Tibial nerve (tissue), 4 donors: ENCODE results near the gene RGS3. TPM values are rescaled to one million over a fixed set of nuclear protein-coding genes. Genes with fewer than 3 reads are reported as not detected.

Source experiments
- DNase-seq, 2 donors: peaks; one replicate each; pipeline ENCODE4 v3.0.0-alpha.2; 2019; ENCODE audit warnings: low spot score in 2 of 2
- H3K27ac ChIP-seq, 4 donors: fragments of 200-600 bp; sonication (generic) in 3 of 4; one replicate each; pipeline ENCODE4 v1.5.1; 2017 to 2019; ENCODE audit warnings: mild to moderate bottlenecking in 1 of 4
- H3K27me3 ChIP-seq, 2 donors: fragments of 200-600 bp; sonication (generic) in 1 of 2; one replicate each; pipeline versions ENCODE4 v1.5.1 to v1.6.0; 2017 to 2019
- H3K36me3 ChIP-seq, 3 donors: fragments of 200-600 bp; sonication (generic); one replicate each; pipeline ENCODE4 v1.5.1; 2018 to 2019
- H3K4me1 ChIP-seq, 4 donors: fragments of 200-600 bp; sonication (generic) in 3 of 4; one replicate each; pipeline ENCODE4 v1.5.1; 2017 to 2019
- H3K4me3 ChIP-seq, 4 donors: fragments of 200-600 bp; sonication (generic) in 3 of 4; one replicate each; pipeline ENCODE4 v1.5.1; 2017 to 2019; ENCODE audit warnings: mild to moderate bottlenecking in 1 of 4, moderate library complexity in 1 of 4
- H3K9me3 ChIP-seq, 4 donors: fragments of 200-600 bp; sonication (generic) in 3 of 4; one replicate each; pipeline ENCODE4 v1.5.1; 2017 to 2019
- CTCF ChIP-seq, 5 experiments: fragments of 200-600 bp in 3 of 5; fragments of 450-650 bp in 2 of 5; sonication (generic) in 3 of 5; IDR thresholded peaks; one replicate each; pipeline ENCODE4 v1.5.1; 2016 to 2019; ENCODE audit warnings: antibody characterized with exemption in 5 of 5, mild to moderate bottlenecking in 3 of 5, moderate library complexity in 2 of 5
- EP300 ChIP-seq, 2 donors: sonication (generic); formaldehyde crosslinking; IDR thresholded peaks; one replicate each; pipeline ENCODE4 v1.6.1; 2017; ENCODE audit warnings: antibody characterized with exemption in 2 of 2, mild to moderate bottlenecking in 1 of 2
- POLR2A ChIP-seq, 2 donors: fragments of 450-650 bp; IDR thresholded peaks; one replicate each; pipeline ENCODE4 v1.6.1; 2017; ENCODE audit warnings: antibody characterized with exemption in 2 of 2, mild to moderate bottlenecking in 2 of 2, moderate library complexity in 2 of 2
- WGBS, 2 donors: methylation state at CpG; one replicate each; pipeline ENCODE4 v1.1.5; 2018; 5-methylcytosine and 5-hydroxymethylcytosine counted together
- total RNA-seq, 4 donors: library from RNA; depleted of rRNA; stranded (reverse); fragments of >200 nt; gene quantifications; one replicate each; pipeline ENCODE4 v1.1.0, GENCODE V29; 2016

The RGS3 gene
- total RNA-seq, 4 donors from 2014 or later: 18.0 to 45.9 (median 35.2) TPM

- Histone ChIP-seq H3K27ac (no peak overlapping the region), H3K36me3 (no peaks in the 10 kb centered on the region), H3K9me3 (no peaks in the 10 kb centered on the region), H3K4me3 (no peak overlapping the region), H3K27me3 (no peaks in the 10 kb centered on the region), H3K4me1 (peaks cover 0 to 37% (median 32%) of the 10 kb centered on the region in 4 donors)
- DNase-seq: no peak
- WGBS, 2 donors: 67 to 100% methylated on average over 1 of the region's 1 CpG
- no peak for TF ChIP-seq CTCF (IDR thresholded peaks at IDR 0.05)
- TF ChIP-seq EP300 (IDR thresholded peaks at IDR 0.05): no peak
- no peak for TF ChIP-seq POLR2A (IDR thresholded peaks at IDR 0.05)
These were observed 58.9 kb downstream of the RGS3 start for GRCh38 chr9:113522419-113522818.

- Histone ChIP-seq H3K27me3 (no peaks in the 10 kb centered on the region), H3K27ac (peak overlapping the region in 2 of 4 donors; percentile 5 to 65), H3K4me3 (no peak overlapping the region), H3K4me1 (peaks cover 0 to 37% (median 32%) of the 10 kb centered on the region in 4 donors), H3K36me3 (no peaks in the 10 kb centered on the region), H3K9me3 (no peaks in the 10 kb centered on the region)
- DNase-seq: no peak
- 83 to 98% methylated on average over 7 of the region's 8 CpGs for WGBS, 2 donors
- TF ChIP-seq CTCF (IDR thresholded peaks at IDR 0.05) (no peak), EP300 (IDR thresholded peaks at IDR 0.05) (no peak), POLR2A (IDR thresholded peaks at IDR 0.05) (no peak)
These were observed 59.3 kb downstream of the RGS3 start for GRCh38 chr9:113522858-113523257.

- peak overlapping the region in 3 of 4 donors; percentile 5 to 65 (median 50) for H3K27ac ChIP-seq
- TF ChIP-seq CTCF (IDR thresholded peaks at IDR 0.05) (no peak), POLR2A (IDR thresholded peaks at IDR 0.05) (no peak), EP300 (IDR thresholded peaks at IDR 0.05) (no peak)
- H3K9me3 ChIP-seq: no peaks in the 10 kb centered on the region
- H3K4me3 ChIP-seq: peak overlapping the region in 1 of 4 donors; percentile 17
- DNase-seq: no peak
- peaks cover 0 to 37% (median 32%) of the 10 kb centered on the region in 4 donors for H3K4me1 ChIP-seq
- no peaks in the 10 kb centered on the region for H3K36me3 ChIP-seq
- WGBS, 2 donors: 37 to 44% methylated on average over 19 of the region's 19 CpGs
- no peaks in the 10 kb centered on the region for H3K27me3 ChIP-seq
These were observed 60.1 kb downstream of the RGS3 start for GRCh38 chr9:113523421-113524141.

GRCh38 chr9:113524468-113524867, 60.9 kb downstream of the RGS3 start:
- no peaks in the 10 kb centered on the region for H3K27me3 ChIP-seq
- H3K9me3 ChIP-seq: no peaks in the 10 kb centered on the region
- TF ChIP-seq CTCF (IDR thresholded peaks at IDR 0.05) (no peak), EP300 (IDR thresholded peaks at IDR 0.05) (no peak), POLR2A (IDR thresholded peaks at IDR 0.05) (no peak)
- 89 to 93% methylated on average over 4 of the region's 4 CpGs for WGBS, 2 donors
- DNase-seq: no peak
- peak overlapping the region in 3 of 4 donors; percentile 5 to 65 (median 50) for H3K27ac ChIP-seq
- peaks cover 0 to 37% (median 32%) of the 10 kb centered on the region in 4 donors for H3K4me1 ChIP-seq
- no peaks in the 10 kb centered on the region for H3K36me3 ChIP-seq
- no peak overlapping the region for H3K4me3 ChIP-seq

GRCh38 chr9:113525205-113525604, 61.7 kb downstream of the RGS3 start:
- Histone ChIP-seq H3K4me1 (peaks cover 0 to 37% (median 32%) of the 10 kb centered on the region in 4 donors), H3K9me3 (no peaks in the 10 kb centered on the region), H3K4me3 (no peak overlapping the region), H3K27ac (no peak overlapping the region), H3K27me3 (no peaks in the 10 kb centered on the region), H3K36me3 (no peaks in the 10 kb centered on the region)
- 85 to 86% methylated on average over 4 of the region's 4 CpGs for WGBS, 2 donors
- TF ChIP-seq CTCF (IDR thresholded peaks at IDR 0.05) (no peak), POLR2A (IDR thresholded peaks at IDR 0.05) (no peak)
- no peak for DNase-seq
